Fibroblast of skin of right biceps (primary cell): Measurements from ENCODE around the gene RBM33.
A peak's percentile ranks its signal among the peaks of the same experiment; 100 is the strongest.

Experiments
- DNase-seq: peaks from one replicate; pipeline ENCODE4 v3.0.0-alpha.2; 2013

RBM33 gene

DNA sequence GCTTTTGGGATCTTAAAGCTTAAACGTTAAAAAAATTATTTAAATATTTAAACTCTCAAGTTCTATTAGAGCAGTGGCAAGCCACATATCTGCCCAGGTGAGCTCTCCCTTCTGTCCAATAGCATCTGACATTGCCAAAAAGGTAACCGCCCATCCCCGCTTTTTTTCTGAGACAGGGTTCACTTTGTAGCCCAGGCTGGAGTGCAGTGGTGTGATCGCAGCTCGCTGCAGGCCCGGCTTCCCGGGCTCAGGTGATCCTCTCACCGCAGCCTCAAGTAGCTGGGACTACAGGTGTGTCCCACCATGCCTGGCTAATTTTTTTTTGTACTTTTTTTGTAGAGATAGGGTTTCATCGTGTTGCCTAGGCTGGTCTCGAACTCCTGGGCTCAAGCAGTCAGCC is 83.2 kb downstream of the RBM33 start:
- DNase-seq = no peak

DNA sequence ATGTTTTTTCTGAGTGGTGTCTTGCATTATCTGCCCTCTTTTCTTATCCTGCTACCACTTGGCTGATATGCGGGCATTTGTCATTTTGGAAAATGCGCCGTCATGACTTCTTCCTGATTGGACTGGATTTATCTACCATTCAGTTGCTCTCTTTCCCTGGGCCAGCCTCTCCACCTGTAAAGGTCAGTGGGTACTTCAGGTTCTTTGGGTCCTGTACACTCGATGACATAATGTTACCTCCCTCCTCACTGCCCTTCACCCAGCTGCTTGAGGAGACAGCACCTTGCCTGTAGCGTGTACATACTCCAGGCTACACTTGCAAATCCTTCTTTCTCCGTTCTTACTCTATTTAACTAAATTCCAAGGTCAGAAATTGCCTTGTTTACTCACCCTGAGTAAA is 83.7 kb downstream of the RBM33 start:
- DNase-seq = no peak

DNA sequence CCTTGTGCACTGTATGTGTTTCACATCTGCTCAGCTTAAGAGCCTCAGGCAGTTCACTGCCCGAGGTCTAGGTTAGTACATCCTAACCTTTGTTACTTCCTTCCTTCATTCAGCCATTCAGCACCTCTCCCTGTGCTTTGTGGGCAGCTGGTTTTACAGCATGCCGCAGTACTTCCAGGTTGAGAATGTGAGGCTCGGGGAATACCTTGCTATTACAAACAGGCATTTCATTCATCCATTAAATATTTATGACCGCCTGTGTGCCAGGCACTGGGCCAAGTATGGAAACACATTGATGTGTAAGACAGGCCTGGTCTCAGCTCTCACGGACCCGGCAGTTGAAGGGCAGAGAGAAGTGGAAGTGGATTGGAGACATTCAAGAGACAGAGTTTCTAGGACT is 85.4 kb downstream of the RBM33 start:
- DNase-seq = peak; percentile 58

DNA sequence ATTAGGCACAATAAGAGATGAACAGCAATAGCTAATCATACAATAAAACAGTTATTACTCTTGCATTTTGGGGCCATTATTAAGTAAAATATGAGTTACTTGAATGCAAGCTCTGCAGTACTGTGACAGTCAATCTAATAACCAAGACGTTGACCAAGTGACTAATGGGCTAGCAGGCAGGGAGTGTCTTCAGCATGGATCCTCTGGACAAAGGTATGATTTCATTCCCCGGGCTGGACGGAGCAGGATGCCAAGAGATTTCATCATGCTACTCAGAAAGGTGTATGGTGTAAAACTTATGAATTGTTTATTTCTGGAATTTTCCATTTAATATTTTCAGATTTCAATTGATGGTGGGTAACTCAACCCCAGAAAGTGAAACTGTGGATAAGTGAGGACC is 86.9 kb downstream of the RBM33 start:
- DNase-seq = peak; percentile 12

DNA sequence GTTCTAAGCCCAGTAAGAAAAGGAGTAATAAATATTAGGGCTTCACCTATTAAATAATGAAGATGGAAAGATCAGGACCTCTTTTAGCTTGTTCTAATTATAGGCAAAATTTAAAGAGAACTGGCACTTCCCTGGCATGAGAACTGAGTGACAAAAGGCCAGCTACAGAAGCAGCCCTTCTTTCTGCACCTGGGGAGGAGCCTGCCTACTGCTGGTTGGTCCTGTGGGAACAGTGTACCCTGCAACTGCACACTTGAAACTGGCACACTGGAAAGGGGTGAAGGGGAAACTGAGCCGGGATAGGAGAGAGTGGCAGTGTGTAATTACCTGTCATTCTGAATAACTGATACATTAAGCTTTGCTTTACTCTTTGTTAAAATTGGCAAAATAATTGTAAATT is 87.4 kb downstream of the RBM33 start:
- DNase-seq = no peak

DNA sequence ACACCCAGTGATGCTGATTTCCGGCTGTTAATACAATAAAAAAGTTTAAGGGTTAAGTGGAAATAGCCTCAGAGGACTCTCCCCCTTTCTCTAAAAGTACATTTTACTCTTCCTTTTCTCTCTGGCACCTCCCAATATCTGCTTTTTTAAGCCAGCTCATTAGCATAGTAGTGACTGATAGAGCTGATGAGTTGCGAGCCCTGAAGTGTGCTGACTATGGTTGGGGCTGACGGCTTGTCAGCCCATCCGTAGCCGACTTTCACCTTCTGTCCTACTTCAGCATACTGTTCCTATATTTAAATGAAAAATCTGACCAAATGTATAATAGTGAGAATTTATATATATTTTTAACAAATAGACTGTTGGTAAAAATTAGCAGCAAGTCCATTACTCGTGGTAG is 87.8 kb downstream of the RBM33 start:
- no peak for DNase-seq

DNA sequence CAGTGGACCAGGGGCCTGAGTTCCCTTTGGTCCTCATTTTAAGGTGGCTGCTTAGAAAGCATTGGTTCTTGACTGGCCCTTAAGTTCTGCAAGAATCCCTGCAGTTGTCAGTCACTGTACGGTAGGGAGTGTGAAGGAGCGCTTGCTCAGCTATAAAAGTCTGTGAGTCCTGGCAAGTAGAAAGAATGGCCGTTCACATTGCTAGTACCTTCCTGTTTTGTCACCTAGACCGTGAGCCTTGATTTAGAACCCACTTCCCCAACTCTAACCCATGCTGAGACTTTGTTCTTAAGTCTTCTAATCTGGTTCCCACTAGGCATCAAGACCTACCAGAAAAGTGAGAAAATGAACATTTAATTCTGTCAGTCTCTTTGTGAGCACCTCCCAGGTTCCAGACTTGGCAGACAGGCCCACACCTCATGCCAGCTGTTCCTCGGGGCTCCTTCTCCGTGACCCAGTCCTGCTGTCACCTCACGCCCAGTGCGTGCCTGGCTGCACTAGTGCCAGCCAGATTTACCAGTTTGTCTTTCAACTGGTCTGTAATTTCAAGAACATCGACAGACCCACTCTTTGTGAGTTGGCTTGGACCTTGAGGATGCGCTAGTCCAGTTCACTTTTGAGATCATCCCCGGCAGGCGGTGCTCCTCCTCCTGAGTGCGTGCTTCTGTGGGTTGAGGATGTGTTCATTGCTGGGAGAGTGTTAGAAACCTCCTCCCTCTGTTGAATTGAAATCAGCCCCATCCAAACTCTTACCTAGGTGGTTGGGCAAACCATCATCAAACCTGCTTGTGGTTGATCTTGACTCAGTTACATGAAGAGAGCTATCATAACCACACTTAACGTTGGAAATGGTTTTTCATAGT is 89.4 kb downstream of the RBM33 start:
- no peak for DNase-seq

DNA sequence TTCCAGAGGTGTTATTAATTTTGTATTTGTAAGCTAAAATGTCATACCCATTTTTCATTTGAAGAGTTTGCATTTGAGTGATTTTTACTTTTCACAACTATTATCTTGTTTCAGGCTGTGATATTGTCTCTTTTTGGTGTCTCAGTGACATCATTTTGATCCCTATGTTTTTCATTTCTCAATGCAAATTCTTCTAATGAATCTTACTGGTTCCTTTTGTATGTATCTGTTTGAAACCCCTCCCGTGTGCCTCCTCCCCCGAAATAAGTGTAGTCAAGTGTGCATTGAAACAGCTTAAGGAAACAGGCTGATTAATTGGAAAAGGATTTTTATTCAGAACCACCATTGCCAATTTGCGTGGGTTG is 90.0 kb downstream of the RBM33 start:
- no peak for DNase-seq

DNA sequence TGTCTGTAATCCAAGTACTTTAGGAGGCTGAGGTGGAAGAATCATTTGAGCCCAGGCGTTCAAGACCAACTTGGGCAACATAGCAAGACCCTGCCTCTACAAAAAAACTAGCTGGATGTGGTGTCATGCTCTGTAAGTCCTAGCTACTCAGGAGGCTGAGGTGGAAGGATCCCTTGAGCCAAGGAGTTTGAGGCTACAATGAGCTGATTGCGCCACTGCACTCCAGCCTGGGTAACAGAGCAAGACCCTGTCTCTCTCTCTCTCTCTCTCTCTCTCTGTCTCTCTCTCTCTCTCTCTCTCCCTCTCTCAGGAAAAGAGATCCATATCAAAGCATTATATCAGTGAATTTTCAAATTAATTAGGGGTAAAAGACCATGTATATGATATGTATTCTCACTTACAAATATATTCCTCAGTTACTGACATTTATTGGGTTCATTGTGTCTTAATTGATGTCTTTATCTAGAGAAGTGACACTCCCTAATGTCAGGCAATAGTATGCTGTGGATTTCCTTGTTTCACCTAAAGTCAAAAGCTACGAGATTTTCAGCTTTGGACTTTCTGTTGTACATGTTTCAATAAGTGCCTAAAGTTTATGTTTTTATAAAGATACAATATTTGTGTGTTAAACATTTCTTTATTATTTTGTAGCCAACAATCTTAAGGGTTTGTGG is 91.1 kb downstream of the RBM33 start:
- DNase-seq = no peak

DNA sequence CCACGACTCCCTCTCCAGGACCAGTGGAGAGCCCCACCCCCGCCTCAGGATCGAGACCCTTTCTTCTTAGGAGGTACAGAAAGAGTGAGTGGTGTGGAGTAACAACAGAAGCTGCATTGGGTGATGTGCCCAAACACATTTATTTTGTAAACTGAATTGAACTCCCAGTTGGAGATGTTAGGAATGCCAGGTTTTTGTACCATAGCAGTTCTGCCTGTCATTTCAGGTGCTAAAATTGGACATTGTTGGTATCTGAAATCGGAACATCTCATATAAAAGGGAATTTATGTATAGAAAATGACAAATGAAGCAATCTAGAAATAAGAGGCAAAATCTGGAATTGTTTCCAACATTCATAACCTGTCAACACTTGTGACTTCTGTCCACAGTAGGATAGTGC is 93.1 kb downstream of the RBM33 start:
- no peak for DNase-seq

DNA sequence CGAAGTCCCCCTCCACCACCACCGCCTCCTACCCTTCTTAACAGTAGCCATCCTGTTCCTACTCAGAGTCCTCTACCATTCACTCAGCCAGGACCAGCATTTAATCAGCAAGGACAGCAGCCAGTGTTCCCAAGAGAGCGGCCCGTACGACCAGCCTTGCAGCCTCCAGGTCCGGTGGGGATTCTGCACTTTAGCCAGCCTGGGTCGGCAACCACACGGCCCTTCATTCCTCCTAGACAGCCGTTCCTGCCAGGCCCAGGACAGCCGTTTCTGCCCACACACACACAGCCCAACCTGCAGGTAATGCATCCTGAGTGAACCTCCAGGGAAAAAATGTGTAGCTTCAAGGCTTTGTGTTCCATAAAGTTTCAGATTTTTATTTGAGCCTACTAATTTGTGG is 93.6 kb downstream of the RBM33 start:
- no peak for DNase-seq

DNA sequence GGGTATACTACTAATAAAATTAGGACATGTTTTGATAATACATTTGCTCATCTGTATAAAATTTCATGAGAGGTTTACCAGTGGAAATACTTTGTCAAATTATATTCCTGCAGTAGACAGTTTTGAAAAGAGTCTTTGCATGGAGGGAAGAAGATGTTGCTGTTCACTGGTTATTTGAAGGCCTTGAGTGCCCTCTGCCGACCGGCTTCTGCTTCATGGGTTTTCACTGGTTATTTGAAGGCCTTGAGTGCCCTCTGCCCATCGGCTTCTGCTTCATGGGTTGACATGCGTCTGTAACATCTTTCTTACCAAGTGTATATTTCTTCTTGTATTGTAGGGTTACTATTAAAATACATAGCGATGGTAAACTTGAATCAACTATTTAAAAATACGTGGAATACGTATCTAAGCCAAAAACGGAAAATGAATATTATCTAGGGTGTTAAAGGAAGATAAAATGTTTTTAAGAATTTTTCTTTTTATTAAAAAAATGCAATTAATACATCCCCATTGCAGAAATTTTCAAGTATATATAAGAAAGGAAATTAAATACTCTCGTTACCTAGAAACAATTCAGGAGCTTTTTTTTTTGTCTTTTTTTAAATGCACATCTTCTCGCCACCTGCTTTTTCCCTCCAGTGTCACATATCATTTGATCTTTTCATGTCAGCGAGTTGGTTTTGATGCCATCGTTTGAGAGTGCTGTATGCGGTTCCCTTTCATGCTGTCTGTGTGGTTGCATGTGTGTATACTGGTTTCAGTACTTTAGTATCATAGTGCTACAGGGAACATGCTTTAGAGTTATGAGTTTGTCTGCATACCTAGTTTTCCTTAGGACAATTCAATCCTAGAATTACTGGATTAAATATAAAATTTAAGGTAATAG is 94.4 kb downstream of the RBM33 start:
- peak; percentile 69 for DNase-seq

DNA sequence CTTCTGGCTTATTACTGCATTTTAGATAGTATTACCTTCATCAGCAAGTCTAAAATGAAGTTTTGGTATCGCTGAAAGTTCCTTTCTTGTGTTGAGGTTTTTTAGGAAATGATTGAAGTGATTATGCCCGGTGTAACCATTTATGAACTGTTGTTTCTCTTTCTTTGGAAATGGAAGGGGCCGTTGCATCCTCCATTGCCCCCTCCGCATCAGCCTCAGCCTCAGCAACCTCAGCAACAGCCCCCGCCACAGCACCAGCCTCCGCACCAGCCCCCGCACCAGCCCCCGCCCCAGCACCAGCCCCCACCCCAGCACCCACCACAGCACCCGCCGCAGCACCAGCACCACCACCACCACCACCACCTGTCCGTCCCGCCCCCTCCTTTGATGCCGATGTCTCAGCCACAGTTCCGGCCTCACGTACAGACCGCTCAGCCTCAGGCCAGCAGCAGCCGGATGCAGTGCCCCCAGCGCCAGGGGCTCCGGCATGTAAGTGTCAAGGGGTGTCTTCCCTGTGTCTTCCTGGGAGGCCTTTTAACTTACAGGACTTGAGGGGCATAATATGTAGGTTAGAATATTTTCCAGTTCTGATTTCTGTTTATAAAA is 95.2 kb downstream of the RBM33 start:
- no peak for DNase-seq

DNA sequence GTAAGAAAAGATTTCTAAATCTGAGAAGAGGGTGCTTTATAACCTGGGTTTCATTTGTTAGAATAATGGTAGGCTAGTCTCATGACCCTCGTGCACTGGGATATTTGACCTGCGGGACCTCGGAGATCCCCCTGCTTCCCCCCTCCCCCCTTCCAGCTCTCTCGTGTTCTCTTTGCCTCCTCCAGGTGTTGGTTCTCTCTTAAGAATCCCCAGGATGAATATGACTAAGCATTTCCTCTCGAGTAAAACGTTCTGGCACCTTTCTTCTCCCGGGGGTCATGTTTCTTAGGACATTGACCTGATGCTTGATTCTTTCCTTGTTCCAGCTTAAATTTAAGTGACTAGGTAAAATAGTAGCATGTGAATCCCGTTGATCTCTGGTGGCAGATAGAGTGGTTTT is 96.6 kb downstream of the RBM33 start:
- no peak for DNase-seq

DNA sequence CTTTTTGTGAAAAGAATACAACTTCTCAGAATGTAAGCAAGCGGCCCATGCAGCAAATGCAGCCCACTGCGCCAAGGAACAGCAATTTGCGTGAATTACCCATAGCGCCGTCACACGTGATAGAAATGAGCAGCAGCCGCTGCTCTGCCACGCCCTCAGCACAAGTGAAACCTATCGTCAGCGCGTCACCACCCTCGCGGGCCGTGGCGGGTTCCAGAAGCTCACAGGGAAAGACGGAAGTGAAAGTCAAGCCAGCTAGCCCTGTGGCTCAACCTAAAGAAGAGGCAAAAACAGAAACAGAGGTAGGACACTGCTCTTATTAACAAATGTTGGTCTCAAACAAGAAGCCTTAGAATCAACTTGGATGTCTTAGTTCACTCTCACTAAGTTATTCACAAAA is 97.3 kb downstream of the RBM33 start:
- DNase-seq = no peak

DNA sequence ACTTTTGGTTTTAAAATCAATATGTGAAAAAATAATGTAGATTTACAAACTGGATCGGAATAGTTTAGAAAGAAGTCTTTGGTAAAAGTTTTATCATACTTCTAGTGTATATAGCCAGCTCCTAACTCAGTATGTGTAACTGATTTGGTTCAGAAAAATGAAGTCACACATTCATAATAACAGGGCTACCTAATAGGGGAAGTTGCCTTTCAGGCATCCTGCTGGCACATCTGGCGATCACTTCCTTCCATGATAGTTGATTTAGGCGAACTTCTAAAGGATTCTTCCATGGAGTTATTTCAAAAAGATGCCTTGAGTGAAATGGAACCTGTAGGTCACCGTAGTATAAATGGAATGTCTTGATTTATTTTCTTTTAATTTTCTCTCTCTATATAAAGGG is 98.7 kb downstream of the RBM33 start:
- DNase-seq = no peak

DNA sequence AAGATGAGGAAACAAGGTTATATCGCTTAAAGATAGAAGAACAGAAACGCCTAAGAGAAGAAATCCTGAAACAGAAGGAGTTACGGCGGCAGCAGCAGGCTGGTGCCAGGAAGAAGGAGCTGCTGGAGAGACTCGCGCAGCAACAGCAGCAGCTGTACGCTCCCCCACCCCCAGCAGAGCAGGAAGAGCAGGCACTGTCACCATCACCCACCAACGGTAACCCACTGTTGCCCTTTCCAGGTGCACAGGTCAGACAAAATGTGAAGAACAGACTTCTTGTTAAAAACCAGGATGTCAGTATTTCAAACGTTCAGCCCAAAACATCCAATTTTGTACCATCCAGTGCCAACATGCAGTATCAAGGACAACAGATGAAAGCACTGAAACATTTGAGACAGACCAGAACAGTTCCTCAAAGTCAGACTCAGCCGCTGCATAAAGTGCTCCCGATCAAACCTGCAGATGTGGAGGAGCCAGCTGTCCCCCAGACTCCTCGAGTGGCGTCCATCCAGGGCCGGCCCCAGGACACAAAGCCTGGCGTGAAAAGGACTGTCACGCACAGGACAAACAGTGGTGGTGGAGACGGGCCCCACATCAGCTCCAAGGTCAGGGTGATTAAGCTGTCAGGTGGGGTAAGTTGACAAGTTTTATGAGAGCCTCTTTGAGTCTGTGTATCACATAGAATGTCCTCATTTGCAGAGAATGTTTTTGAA is 100.7 kb downstream of the RBM33 start:
- DNase-seq = no peak

DNA sequence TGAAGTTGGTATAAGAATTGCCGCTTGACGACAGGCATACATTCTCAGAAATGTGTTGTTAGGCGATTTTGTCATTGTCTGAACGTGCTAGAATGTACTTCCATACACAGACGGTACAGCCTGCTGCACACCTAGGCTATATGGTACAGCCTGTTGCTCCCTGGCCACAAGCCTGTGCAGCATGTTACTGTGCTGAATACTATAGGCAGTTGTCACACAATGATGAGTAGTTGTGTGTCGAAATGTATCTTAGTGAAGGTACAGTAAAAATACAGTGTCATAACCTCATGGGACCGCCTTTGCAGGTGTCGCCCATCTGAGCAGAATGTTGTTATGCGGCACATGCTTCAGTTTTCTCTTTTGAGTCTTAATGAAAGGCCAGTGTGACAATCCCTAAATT is 101.3 kb downstream of the RBM33 start:
- DNase-seq = no peak

DNA sequence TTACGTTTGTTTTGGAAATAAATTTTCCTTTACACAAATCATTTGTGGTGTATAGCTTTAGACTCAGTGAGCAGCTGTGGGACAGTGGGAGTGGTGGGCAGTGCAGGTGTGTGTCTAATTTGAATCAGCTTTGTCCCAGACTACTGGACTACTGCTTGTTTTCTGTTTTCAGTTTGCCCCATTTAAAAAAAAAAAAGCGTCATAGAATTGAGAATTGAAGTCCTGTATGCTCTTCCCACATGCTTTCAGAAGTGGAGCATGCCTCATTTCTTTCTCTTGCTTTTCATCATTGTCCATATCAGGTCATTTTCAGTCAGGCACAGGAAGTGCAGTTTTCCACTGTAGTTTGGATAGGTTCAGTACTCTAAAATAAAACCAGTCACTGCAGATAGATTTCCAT is 101.7 kb downstream of the RBM33 start:
- DNase-seq = no peak

DNA sequence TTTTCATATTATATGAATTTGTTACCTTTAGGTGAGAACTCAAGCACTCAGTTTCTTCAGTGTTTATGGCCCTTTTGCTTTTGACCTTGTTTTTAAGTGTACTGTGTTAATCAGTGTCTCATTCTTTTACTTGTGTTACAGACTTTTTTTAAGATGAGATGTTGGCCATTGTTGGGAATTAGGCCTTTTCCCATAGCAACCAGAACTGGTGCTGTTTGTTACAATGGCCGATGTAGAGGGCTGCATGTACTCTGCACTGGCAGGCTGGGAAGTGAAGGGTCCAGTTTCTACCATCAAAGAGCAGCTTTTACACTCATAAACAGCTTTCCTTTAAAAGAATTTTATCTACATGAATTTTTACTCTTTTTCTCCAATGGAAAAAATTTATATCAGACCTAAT is 102.7 kb downstream of the RBM33 start:
- DNase-seq = no peak

DNA sequence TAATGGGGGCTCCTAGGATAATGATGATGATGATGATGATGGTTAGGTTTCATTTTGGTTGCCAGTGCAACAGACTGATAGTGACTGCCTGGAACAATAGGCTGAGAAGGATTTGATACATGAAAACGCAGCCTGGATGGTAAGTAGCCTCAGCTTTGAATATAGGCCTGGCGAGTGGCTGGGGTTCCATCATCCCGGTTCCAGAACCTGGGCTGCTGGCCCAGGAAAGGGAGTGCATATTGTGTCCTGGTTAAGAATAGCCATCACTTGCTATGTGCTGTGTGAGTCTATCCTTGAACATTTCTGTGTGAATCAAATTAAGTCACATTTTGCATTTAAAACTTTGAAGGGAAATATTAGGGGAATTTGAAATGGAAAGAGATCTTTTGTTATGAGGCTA is 105.1 kb downstream of the RBM33 start:
- no peak for DNase-seq

DNA sequence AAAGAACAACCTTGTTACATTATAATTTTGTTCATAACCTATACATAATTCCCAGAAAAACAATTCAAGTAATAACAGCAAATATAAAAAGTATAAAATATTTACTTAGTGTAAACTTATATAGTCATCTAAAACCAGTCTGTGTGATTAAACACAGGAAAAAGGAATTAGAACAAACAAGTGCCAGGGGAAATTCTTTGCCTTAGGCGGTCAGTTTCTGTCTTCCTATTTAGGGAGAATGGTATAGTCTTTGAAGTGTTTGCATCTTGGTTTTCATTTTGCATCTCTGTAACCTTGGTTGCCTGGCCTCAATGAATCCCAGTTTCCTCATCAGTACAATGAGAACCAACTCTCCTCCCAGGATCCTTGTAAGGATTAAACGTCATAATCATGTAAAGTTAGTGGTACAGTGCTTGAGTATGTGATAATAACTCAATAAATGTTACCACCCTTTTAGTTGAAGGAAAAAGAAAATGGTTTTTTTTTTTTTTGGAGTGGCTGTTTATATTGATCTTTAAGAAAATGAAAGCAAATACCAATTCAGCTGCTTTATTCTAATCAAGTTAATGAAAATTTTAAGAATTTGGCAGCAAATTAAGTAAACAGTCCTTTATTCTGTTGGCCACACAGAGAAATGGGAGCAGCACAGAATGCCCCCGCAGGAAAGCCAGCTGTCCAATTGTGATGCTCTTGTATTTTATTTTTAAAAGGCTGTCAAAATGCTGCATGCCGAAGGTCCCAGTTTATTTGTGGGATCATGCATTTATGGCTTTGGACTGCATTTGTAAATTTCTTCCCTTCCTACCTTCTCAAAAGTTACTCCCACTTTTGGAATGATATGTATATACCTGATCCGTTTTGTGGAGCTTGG is 106.0 kb downstream of the RBM33 start:
- no peak for DNase-seq
